A673 (cell line): ENCODE results near the gene LRRC4C. TPM values are rescaled to one million over a fixed set of nuclear protein-coding genes. Genes with fewer than 3 reads are reported as not detected.

Source experiments
- BruUV-seq: library from RNA; stranded (reverse); fragments of 400-500 nt; replicated peaks from 2 replicates; lab custom pipeline; 2021; lab: Mats Ljungman, UMichigan
- CTCF ChIA-PET: fragments of 300-600 bp; sonication (Branson Sonifier 250); formaldehyde crosslinking; loops from one replicate; lab custom pipeline; 2022; ENCODE audit warnings: antibody characterized with exemption; lab: Charles Lee
- POLR2A ChIA-PET: fragments of 300-600 bp; sonication (Branson Sonifier 250); formaldehyde crosslinking; loops from one replicate; lab custom pipeline; 2022; ENCODE audit warnings: antibody characterized with exemption; ENCODE audit not compliant: low non-redundant PET; lab: Charles Lee
- DNase-seq: peaks from one replicate; pipeline ENCODE4 v3.0.0-alpha.2; 2015; ENCODE audit warnings: low spot score
- H3K27ac ChIP-seq: fragments of 200-600 bp; sonication (generic); 2 replicates; pipeline ENCODE4 v1.5.1; 2016; ENCODE audit warnings: mixed run types, low read depth, mild to moderate bottlenecking, mixed read lengths, antibody characterized with exemption, low read length; ENCODE audit not compliant: poor library complexity, severe bottlenecking
- H3K27me3 ChIP-seq: fragments of 200-600 bp; sonication (generic); replicated peaks from 2 replicates; pipeline ENCODE4 v1.6.1; 2017; ENCODE audit warnings: mixed run types, low read depth, mild to moderate bottlenecking, mixed read lengths, antibody characterized with exemption, low read length; ENCODE audit not compliant: insufficient read depth, poor library complexity
- H3K36me3 ChIP-seq: fragments of 200-600 bp; sonication (generic); 2 replicates; pipeline ENCODE4 v1.6.1; 2016; ENCODE audit warnings: mixed run types, mild to moderate bottlenecking, mixed read lengths, antibody characterized with exemption, low read length; ENCODE audit not compliant: insufficient read depth, poor library complexity, severe bottlenecking
- H3K4me1 ChIP-seq: fragments of 200-600 bp; sonication (generic); 2 replicates; pipeline ENCODE4 v1.6.1; 2017; ENCODE audit warnings: mixed run types, mild to moderate bottlenecking, mixed read lengths, antibody characterized with exemption, low read length; ENCODE audit not compliant: insufficient read depth, poor library complexity, severe bottlenecking
- H3K4me3 ChIP-seq: fragments of 200-600 bp; sonication (generic); 2 replicates; pipeline ENCODE4 v1.5.1; 2016; ENCODE audit warnings: low read depth, mixed run types, mild to moderate bottlenecking, mixed read lengths, low read length; ENCODE audit not compliant: poor library complexity, severe bottlenecking
- H3K9me3 ChIP-seq: fragments of 200-600 bp; sonication (generic); 2 replicates; pipeline ENCODE4 v1.6.1; 2016; ENCODE audit warnings: mixed run types, low read depth, mild to moderate bottlenecking, mixed read lengths, antibody characterized with exemption, low read length; ENCODE audit not compliant: poor library complexity, severe bottlenecking
- EZH2 ChIP-seq: fragments of 200-600 bp; sonication (generic); IDR thresholded peaks from 2 replicates; pipeline ENCODE4 v1.6.1; 2017; ENCODE audit warnings: borderline replicate concordance, low read depth, mild to moderate bottlenecking, mixed read lengths, antibody characterized with exemption, low read length; ENCODE audit not compliant: poor library complexity, severe bottlenecking
- intact Hi-C: fragments of 100-400 bp; cut with micrococcal nuclease; formaldehyde crosslinking; loops from one replicate; pipeline ENCODE4 v1.10.0; 2022; ENCODE audit not compliant: unreplicated experiment
- total RNA-seq: library from RNA; stranded (reverse); gene quantifications from 2 replicates; pipeline ENCODE4 v1.2.3, GENCODE V29; 2021
- TF ChIP-seq, protein P1 (sequence below): fragments of 300-800, 200-600 bp; sonication (generic); conservative IDR thresholded peaks from 2 replicates; pipeline ENCODE4 v1.5.1; 2017; ENCODE audit warnings: low read depth, mild to moderate bottlenecking, antibody characterized with exemption, low read length, moderate library complexity, mixed read lengths

Gene LRRC4C
- total RNA-seq, 1 experiment from 2014 or later = 38.3 TPM

DNA sequence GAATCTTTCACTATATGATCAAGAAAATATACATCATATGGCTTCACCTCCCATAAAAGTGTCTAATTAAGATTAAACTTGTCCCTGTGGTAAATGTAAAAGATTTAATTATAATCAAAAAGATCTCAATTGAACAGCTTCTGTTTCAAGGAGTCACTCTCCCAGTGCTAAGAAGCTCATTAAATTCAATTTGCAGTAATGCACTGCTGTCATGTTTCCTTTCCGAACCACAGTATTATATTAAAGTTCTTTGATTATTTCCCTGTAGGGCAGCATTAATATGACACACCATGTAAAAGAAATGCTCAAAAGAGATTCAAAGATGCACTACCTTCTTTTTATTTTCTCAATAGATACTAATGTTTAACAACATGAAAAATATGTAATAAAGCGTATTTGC is 758.4 kb downstream of the LRRC4C start:
- POLR2A ChIA-PET = no interaction called here
- intact Hi-C loops = no loop called here

DNA sequence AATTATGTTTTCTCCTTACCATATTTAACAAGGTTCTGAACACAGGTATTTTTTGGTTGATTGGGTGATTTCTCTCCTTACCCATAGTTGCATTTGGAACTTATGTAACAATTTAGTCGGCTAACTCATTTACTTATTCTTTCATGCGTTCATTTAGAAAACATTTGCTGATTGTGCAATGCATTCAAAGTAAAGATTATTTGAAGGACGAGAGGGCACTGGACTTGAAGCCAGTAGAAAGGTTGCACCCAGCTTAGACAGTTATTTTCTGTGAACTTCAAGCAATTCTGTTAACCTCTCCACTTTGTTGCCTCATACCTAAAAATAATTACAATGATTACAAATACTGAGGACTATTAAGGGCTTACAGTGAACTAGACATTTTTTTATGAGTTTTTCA is 769.6 kb downstream of the LRRC4C start:
- TF ChIP-seq EZH2 = no peak
- TF ChIP-seq, protein P1, sequence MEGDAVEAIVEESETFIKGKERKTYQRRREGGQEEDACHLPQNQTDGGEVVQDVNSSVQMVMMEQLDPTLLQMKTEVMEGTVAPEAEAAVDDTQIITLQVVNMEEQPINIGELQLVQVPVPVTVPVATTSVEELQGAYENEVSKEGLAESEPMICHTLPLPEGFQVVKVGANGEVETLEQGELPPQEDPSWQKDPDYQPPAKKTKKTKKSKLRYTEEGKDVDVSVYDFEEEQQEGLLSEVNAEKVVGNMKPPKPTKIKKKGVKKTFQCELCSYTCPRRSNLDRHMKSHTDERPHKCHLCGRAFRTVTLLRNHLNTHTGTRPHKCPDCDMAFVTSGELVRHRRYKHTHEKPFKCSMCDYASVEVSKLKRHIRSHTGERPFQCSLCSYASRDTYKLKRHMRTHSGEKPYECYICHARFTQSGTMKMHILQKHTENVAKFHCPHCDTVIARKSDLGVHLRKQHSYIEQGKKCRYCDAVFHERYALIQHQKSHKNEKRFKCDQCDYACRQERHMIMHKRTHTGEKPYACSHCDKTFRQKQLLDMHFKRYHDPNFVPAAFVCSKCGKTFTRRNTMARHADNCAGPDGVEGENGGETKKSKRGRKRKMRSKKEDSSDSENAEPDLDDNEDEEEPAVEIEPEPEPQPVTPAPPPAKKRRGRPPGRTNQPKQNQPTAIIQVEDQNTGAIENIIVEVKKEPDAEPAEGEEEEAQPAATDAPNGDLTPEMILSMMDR = no peak
- no TSS peak for BruUV-seq
- POLR2A ChIA-PET = no interaction called here
- Histone ChIP-seq H3K9me3 (peaks cover 3% of the 10 kb centered on the region), H3K27ac (no peak overlapping the region), H3K4me3 (no peak overlapping the region), H3K27me3 (no peaks in the 10 kb centered on the region), H3K36me3 (no peaks in the 10 kb centered on the region), H3K4me1 (no peaks in the 10 kb centered on the region)
- intact Hi-C loops = no loop called here
- no peak for DNase-seq
- CTCF ChIA-PET = no interaction called here

More for the DNA sequence above, 758.4 kb downstream of the LRRC4C start:
- no peak for DNase-seq
- no peak overlapping the region for H3K4me3 ChIP-seq
- CTCF ChIA-PET = no interaction called here
- no peak for TF ChIP-seq EZH2
- TF ChIP-seq, protein P1 = no peak
- H3K36me3 ChIP-seq = no peaks in the 10 kb centered on the region
- BruUV-seq = no TSS peak
- no peak overlapping the region for H3K27ac ChIP-seq
- no peaks in the 10 kb centered on the region for H3K4me1 ChIP-seq
- no peaks in the 10 kb centered on the region for H3K27me3 ChIP-seq
- H3K9me3 ChIP-seq = peaks cover 3% of the 10 kb centered on the region

DNA sequence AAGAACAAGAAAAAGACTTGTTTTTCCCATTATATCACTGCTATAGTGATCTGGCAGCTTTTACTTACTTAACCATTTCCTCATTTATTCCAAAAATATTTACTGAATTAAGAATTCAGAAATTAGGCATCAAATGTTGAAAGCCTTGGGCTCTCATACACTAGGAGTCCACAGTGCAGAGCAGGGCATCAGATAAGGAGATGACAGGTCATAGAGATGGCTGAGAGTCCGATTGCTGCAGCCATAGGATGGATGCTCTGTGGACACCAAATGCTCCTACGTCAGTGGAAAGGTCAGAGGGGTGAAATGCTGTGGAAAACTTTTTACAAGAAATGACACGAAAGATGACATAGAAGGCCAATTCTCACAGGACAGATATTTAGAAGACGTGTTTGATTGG is 771.1 kb downstream of the LRRC4C start:
- BruUV-seq = no TSS peak
- no peaks in the 10 kb centered on the region for H3K36me3 ChIP-seq
- TF ChIP-seq, protein P1 = no peak
- no peak for TF ChIP-seq EZH2
- POLR2A ChIA-PET = no interaction called here
- no peak overlapping the region for H3K27ac ChIP-seq
- H3K27me3 ChIP-seq = no peaks in the 10 kb centered on the region
- H3K4me1 ChIP-seq = no peaks in the 10 kb centered on the region
- no peak for DNase-seq
- H3K4me3 ChIP-seq = no peak overlapping the region
- intact Hi-C loops = no loop called here
- CTCF ChIA-PET = no interaction called here
- H3K9me3 ChIP-seq = peaks cover 3% of the 10 kb centered on the region
